ENCODE measurements around the gene NELFA. TPM values are rescaled to one million over a fixed set of nuclear protein-coding genes. Genes with fewer than 3 reads are reported as not detected.

Gene NELFA
- total and polyA plus RNA-seq, 4 donors = 7.1 to 11.8 (median 9.3) TPM

DNA sequence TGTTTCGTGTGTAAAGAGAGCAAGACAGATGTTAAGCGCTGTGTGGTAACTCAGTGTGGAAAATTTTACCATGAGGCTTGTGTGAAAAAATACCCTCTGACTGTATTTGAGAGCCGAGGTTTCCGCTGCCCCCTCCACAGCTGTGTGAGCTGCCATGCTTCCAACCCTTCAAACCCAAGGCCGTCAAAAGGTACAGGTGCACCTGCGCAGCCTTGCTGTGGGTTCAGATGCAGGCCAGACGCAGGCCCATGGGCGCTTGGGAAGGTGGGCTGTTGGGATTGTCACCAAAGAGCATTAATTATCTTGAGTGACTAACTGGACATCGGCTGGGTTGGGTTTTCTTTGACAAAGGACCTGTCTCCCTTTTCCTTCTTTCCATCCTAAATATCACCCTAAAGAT is 55.4 kb downstream of the NELFA start (continued):
- TF ChIP-seq, protein P1, sequence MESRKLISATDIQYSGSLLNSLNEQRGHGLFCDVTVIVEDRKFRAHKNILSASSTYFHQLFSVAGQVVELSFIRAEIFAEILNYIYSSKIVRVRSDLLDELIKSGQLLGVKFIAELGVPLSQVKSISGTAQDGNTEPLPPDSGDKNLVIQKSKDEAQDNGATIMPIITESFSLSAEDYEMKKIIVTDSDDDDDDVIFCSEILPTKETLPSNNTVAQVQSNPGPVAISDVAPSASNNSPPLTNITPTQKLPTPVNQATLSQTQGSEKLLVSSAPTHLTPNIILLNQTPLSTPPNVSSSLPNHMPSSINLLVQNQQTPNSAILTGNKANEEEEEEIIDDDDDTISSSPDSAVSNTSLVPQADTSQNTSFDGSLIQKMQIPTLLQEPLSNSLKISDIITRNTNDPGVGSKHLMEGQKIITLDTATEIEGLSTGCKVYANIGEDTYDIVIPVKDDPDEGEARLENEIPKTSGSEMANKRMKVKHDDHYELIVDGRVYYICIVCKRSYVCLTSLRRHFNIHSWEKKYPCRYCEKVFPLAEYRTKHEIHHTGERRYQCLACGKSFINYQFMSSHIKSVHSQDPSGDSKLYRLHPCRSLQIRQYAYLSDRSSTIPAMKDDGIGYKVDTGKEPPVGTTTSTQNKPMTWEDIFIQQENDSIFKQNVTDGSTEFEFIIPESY (IDR thresholded peaks at IDR 0.05) = no peak
- TF ChIP-seq HNF4G (IDR thresholded peaks at IDR 0.05) (no peak), YY1 (IDR thresholded peaks at IDR 0.05) (no peak), NR2F2 (IDR thresholded peaks at IDR 0.05) (no peak)

DNA sequence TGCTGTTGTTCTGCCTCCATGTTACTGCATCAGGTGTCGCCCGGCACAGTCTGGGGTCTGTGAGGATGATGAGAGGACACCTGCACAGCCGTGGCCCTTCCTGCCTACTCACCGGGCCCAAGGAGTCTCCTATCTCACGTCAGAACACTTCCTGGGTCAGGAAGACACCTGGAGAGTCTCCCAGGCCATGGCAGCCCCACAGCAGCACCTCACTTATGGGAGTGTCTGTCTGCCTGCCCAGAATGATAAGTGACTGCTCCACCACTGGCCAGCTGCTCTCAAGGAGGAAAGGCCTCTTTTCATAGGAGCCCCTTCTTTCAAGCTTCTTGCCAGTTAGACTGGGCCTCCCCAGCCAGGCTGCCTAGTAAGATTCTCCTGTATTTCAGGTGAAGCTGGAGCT is 56.1 kb downstream of the NELFA start:
- Histone ChIP-seq H3K27ac (ENCODE audit: low read depth in 1 of 2, low read length in 2 of 2) (no peak overlapping the region), H3K36me3 (ENCODE audit: control insufficient read depth in 4 of 4, insufficient read depth in 3 of 4, low read depth in 1 of 4, low read length in 3 of 4) (peaks cover 4 to 28% (median 8%) of the 10 kb centered on the region in 4 donors), H3K4me3 (ENCODE audit: low read depth in 1 of 3, low read length in 3 of 3) (no peak overlapping the region), H3K9ac (ENCODE audit: low read depth in 1 of 2, low read length in 2 of 2) (no peak overlapping the region), H3K9me3 (ENCODE audit: control insufficient read depth in 4 of 4, low read length in 3 of 4) (no peaks in the 10 kb centered on the region), H3K27me3 (ENCODE audit: control insufficient read depth in 4 of 4, insufficient read depth in 4 of 4, low read length in 3 of 4) (no peaks in the 10 kb centered on the region), H3K4me1 (ENCODE audit: control insufficient read depth in 4 of 4, insufficient read depth in 4 of 4, low read length in 3 of 4) (no peaks in the 10 kb centered on the region)
- no peak for DNase-seq (ENCODE audit: low spot score)
- TF ChIP-seq, protein P1 (IDR thresholded peaks at IDR 0.05) = no peak
- TF ChIP-seq, protein P2, sequence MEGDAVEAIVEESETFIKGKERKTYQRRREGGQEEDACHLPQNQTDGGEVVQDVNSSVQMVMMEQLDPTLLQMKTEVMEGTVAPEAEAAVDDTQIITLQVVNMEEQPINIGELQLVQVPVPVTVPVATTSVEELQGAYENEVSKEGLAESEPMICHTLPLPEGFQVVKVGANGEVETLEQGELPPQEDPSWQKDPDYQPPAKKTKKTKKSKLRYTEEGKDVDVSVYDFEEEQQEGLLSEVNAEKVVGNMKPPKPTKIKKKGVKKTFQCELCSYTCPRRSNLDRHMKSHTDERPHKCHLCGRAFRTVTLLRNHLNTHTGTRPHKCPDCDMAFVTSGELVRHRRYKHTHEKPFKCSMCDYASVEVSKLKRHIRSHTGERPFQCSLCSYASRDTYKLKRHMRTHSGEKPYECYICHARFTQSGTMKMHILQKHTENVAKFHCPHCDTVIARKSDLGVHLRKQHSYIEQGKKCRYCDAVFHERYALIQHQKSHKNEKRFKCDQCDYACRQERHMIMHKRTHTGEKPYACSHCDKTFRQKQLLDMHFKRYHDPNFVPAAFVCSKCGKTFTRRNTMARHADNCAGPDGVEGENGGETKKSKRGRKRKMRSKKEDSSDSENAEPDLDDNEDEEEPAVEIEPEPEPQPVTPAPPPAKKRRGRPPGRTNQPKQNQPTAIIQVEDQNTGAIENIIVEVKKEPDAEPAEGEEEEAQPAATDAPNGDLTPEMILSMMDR (IDR thresholded peaks at IDR 0.05; ENCODE audit: low read depth, low read length, missing input control) = no peak
- TF ChIP-seq YY1 (IDR thresholded peaks at IDR 0.05) = no peak
- no peak for TF ChIP-seq FOXA1 (IDR thresholded peaks at IDR 0.05)
- TF ChIP-seq NR2F2 (IDR thresholded peaks at IDR 0.05) = no peak
- TF ChIP-seq FOXA2 (IDR thresholded peaks at IDR 0.05) = no peak
- no peak for TF ChIP-seq RXRA (IDR thresholded peaks at IDR 0.05)
- TF ChIP-seq, protein P3, sequence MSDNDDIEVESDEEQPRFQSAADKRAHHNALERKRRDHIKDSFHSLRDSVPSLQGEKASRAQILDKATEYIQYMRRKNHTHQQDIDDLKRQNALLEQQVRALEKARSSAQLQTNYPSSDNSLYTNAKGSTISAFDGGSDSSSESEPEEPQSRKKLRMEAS (IDR thresholded peaks at IDR 0.05) = no peak
- 93% methylated on average over 5 of the region's 5 CpGs for WGBS

DNA sequence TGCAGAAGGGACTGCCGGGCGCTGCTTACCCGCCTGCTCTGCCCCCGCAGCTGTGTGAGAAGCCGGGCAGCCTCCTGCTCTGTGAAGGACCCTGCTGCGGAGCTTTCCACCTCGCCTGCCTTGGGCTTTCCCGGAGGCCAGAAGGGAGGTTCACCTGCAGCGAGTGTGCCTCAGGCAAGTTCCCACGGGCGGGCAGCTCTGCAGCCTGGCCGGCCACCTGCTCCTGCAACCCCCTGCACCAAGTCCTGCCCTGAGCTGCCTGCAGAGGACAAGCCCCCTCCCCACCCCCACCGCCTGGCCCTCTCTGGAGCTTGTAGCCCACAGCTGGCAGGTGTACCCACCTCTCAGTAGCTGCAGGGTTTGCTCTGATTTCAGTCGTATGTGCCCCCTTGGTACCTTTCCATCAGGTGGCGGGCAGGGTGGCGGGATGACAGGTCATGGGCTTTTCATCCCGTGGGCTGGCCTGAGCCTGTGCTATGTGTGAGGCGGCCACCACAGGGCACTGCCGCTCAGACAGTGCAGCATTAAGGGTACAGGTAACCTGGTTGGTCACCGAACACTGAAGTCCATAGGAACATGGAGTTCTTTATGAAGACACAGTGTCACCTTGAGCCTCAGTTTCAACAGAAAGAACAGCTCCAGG is 56.6 kb downstream of the NELFA start:
- no peak overlapping the region for H3K4me3 ChIP-seq (ENCODE audit: low read depth in 1 of 3, low read length in 3 of 3)
- DNase-seq (ENCODE audit: low spot score) = no peak
- H3K27me3 ChIP-seq (ENCODE audit: control insufficient read depth in 4 of 4, insufficient read depth in 4 of 4, low read length in 3 of 4) = no peaks in the 10 kb centered on the region
- 96% methylated on average over 20 of the region's 20 CpGs for WGBS
- H3K27ac ChIP-seq (ENCODE audit: low read depth in 1 of 2, low read length in 2 of 2) = no peak overlapping the region
- no peak overlapping the region for H3K9ac ChIP-seq (ENCODE audit: low read depth in 1 of 2, low read length in 2 of 2)
- no peaks in the 10 kb centered on the region for H3K4me1 ChIP-seq (ENCODE audit: control insufficient read depth in 4 of 4, insufficient read depth in 4 of 4, low read length in 3 of 4)
- no peaks in the 10 kb centered on the region for H3K9me3 ChIP-seq (ENCODE audit: control insufficient read depth in 4 of 4, low read length in 3 of 4)
- H3K36me3 ChIP-seq (ENCODE audit: control insufficient read depth in 4 of 4, insufficient read depth in 3 of 4, low read depth in 1 of 4, low read length in 3 of 4) = peaks cover 4 to 26% (median 8%) of the 10 kb centered on the region in 4 donors
- TF ChIP-seq HNF4A (conservative IDR thresholded peaks at IDR 0.05) (no peak), RAD21 (IDR thresholded peaks at IDR 0.05) (no peak), SP1 (IDR thresholded peaks at IDR 0.05) (no peak), NR2F2 (IDR thresholded peaks at IDR 0.05) (no peak), HNF4G (IDR thresholded peaks at IDR 0.05) (no peak), FOXA1 (IDR thresholded peaks at IDR 0.05) (no peak)
- TF ChIP-seq, protein P4, sequence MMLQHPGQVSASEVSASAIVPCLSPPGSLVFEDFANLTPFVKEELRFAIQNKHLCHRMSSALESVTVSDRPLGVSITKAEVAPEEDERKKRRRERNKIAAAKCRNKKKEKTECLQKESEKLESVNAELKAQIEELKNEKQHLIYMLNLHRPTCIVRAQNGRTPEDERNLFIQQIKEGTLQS (IDR thresholded peaks at IDR 0.05) = no peak
- TF ChIP-seq, protein P5, sequence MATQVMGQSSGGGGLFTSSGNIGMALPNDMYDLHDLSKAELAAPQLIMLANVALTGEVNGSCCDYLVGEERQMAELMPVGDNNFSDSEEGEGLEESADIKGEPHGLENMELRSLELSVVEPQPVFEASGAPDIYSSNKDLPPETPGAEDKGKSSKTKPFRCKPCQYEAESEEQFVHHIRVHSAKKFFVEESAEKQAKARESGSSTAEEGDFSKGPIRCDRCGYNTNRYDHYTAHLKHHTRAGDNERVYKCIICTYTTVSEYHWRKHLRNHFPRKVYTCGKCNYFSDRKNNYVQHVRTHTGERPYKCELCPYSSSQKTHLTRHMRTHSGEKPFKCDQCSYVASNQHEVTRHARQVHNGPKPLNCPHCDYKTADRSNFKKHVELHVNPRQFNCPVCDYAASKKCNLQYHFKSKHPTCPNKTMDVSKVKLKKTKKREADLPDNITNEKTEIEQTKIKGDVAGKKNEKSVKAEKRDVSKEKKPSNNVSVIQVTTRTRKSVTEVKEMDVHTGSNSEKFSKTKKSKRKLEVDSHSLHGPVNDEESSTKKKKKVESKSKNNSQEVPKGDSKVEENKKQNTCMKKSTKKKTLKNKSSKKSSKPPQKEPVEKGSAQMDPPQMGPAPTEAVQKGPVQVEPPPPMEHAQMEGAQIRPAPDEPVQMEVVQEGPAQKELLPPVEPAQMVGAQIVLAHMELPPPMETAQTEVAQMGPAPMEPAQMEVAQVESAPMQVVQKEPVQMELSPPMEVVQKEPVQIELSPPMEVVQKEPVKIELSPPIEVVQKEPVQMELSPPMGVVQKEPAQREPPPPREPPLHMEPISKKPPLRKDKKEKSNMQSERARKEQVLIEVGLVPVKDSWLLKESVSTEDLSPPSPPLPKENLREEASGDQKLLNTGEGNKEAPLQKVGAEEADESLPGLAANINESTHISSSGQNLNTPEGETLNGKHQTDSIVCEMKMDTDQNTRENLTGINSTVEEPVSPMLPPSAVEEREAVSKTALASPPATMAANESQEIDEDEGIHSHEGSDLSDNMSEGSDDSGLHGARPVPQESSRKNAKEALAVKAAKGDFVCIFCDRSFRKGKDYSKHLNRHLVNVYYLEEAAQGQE (IDR thresholded peaks at IDR 0.05) = no peak
- TF ChIP-seq, protein P1 (IDR thresholded peaks at IDR 0.05) = no peak
- TF ChIP-seq, protein P2 (IDR thresholded peaks at IDR 0.05; ENCODE audit: low read depth, low read length, missing input control) = no peak
